ENCODE data around the gene CCDC97.
"Not testable (repeated sequence)": the region's sequence is repeated elsewhere in the genome, so short reads cannot be mapped to it uniquely, and the experiment has no call there.

Gene CCDC97

DNA sequence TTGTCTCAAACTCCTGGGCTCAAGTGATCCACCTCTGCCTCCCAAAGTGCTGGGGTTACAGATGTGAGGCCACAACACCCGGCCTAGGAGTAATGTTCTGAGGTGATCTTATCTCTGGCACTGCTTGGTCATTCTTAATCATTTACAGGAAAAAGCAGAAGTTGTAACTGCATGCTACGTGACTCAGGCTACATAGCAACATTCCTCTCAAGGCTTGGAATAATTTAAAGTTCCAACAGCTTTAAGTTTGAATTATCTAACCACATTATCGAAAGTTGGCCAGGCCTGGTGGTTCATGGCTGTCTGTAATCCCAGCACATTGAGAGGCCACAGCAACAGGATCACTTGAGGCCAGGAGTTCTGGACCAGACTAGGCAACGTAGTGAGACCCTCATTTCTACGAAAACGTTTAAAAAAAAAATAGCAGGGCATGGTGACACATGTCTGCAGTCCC, 57.9 kb downstream of the CCDC97 start:
- no peak for DNase-seq

DNA sequence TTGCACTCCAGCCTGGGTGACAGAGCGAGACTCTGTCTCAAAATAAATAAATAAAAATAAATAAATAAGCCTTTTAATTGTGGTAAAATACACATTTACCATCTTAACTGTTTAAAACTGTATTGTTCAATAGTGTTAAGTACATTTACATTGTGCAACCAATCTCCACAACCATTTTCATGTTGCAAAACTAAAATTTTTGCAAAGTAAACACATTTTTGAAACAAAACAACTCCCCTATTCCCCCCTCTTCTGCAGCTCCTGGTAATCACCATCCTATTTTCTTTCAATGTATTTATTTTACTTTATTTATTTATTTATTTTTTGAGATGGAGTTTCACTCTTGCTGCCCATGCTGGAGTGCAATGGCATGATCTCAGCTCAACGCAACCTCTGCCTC, 59.8 kb downstream of the CCDC97 start:
- no peak for DNase-seq

DNA sequence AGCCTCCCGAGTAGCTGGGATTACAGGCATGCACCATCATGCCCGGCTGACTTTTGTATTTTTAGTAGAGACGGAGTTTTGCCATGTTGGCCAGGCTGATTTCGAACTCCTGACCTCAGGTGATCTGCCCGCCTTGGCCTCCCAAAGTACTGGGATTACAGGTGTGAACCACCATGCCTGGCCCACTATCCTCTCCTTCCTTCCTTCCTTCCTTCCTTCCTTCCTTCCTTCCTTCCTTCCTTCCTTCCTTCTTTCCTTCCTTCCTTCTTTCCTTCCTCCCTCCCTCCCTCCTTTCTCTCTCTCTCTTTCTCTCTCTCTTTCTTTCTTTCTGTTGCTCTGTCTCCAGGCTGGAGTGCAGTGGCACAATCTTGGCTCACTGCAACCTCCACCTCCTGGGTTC, 61.1 kb downstream of the CCDC97 start:
- DNase-seq: not testable (repeated sequence)

DNA sequence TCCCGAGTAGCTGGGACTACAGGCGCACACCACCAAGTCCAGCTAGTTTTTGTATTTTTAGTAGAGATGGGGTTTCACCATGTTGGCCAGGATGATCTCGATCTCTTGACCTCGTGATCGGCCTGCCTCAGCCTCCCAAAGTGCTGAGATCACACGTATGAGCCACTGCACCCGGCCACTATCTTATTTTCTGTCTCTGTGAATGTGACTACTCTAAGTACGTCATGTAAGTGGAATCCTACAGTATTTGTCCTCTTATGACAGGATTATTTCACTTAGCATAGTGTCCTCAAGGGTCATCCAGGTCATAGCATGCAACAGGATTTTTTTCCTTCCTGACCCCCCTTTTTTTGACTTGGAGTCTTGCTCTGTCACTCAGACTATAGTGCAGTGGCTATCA, 61.6 kb downstream of the CCDC97 start:
- no peak for DNase-seq

DNA sequence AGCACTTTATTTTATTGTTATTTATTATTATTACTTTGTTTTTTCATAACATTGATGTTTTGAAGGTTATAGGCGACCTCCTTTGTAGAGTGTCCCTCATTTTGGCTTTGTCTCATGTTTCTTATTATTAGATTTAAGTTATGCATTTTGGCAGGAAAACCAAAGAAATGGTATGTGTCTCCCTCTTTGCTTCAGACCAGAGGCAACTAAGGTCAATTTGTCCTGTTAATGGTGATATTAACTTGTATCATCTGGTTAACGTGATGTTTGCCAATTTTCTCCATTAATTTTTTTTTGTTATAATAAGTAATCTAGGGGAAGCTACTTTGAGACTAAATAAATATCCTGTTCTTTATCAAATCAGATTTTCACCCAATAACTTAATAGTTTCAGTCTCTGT, 62.5 kb downstream of the CCDC97 start:
- no peak for DNase-seq

DNA sequence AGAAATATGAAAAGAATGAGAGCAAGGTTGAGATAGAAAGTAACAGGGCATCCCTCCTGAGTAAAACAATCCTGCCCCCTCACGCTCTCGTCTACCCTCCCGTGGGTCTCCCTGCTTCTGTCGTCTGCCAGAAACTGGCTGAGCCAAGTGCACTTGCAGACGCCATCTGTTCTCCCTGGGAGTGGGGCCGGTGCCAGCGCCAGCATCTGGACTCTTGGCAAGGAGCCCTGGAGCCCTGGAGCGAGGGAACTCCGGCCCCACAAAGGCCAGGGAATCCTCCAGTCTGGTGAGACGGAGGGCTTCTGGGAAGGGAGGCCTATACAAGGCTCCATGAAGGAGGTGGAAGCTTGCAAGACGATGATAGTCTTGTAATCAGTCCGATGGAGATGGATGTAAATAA, 64.0 kb downstream of the CCDC97 start:
- DNase-seq: peak; percentile 78
